Peyer's patch (tissue), 4 donors: ENCODE measurements around the gene WNT9A.

Source experiments
- POLR2A ChIP-seq, 2 donors: fragments of 450-650 bp; IDR thresholded peaks; one replicate each; pipeline ENCODE4 v1.5.1; 2017; ENCODE audit warnings: antibody characterized with exemption in 2 of 2, mild to moderate bottlenecking in 2 of 2, moderate library complexity in 2 of 2
- TF ChIP-seq, protein P1 (sequence below), 6 experiments: fragments of 450-650 bp in 4 of 6; fragments of 200-600 bp in 2 of 6; sonication (generic) in 1 of 6; IDR thresholded peaks; one replicate each; pipeline ENCODE4 v1.5.1; 2017 to 2019; ENCODE audit warnings: antibody characterized with exemption in 6 of 6, mild to moderate bottlenecking in 3 of 6, moderate library complexity in 1 of 6

GRCh38 chr1:227886503-227886961 is 61.2 kb downstream of the WNT9A start:
- TF ChIP-seq, protein P1, sequence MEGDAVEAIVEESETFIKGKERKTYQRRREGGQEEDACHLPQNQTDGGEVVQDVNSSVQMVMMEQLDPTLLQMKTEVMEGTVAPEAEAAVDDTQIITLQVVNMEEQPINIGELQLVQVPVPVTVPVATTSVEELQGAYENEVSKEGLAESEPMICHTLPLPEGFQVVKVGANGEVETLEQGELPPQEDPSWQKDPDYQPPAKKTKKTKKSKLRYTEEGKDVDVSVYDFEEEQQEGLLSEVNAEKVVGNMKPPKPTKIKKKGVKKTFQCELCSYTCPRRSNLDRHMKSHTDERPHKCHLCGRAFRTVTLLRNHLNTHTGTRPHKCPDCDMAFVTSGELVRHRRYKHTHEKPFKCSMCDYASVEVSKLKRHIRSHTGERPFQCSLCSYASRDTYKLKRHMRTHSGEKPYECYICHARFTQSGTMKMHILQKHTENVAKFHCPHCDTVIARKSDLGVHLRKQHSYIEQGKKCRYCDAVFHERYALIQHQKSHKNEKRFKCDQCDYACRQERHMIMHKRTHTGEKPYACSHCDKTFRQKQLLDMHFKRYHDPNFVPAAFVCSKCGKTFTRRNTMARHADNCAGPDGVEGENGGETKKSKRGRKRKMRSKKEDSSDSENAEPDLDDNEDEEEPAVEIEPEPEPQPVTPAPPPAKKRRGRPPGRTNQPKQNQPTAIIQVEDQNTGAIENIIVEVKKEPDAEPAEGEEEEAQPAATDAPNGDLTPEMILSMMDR (IDR thresholded peaks at IDR 0.05) = no peak
- no peak for TF ChIP-seq POLR2A (IDR thresholded peaks at IDR 0.05)
